GM21717 (cell line): ENCODE data around the gene CDH7.

ENCODE experiments used
- ATAC-seq: cut with Tn5 transposase; IDR thresholded peaks from one replicate; pipeline ENCODE4 v1.9.1; 2021; ENCODE audit warnings: mild to moderate bottlenecking, moderate library complexity; ENCODE audit not compliant: unreplicated experiment

The CDH7 gene

GRCh38 chr18:65750389-65751154 lies at the start of gene CDH7:
Gene CDH7 (plus strand): TSS chr18:65751012. CDS start chr18:65762843, 11,831 bp downstream.
- ATAC-seq: no peak

GRCh38 chr18:65704046-65704445 lies 46.8 kb upstream of the CDH7 start:
- ATAC-seq: no peak

- no peak for ATAC-seq
Observed at GRCh38 chr18:65706646-65707045, 44.2 kb upstream of the CDH7 start.

GRCh38 chr18:65711493-65711892 lies 39.3 kb upstream of the CDH7 start:
- ATAC-seq: no peak

GRCh38 chr18:65721619-65722018 lies 29.2 kb upstream of the CDH7 start:
- no peak for ATAC-seq

GRCh38 chr18:65725251-65726050 lies 25.4 kb upstream of the CDH7 start:
- no peak for ATAC-seq

GRCh38 chr18:65735155-65735554 lies 15.7 kb upstream of the CDH7 start:
- ATAC-seq: no peak

- ATAC-seq: no peak
Observed at GRCh38 chr18:65737471-65737955, 13.3 kb upstream of the CDH7 start.

GRCh38 chr18:65746936-65747335 lies 3.9 kb upstream of the CDH7 start:
- ATAC-seq: no peak

- no peak for ATAC-seq
Observed at GRCh38 chr18:65748321-65748720, 2.5 kb upstream of the CDH7 start.

GRCh38 chr18:65749841-65750240 lies 971 bp upstream of the CDH7 start:
- no peak for ATAC-seq

- ATAC-seq: no peak
Observed at GRCh38 chr18:65751155-65752085, 608 bp downstream of the CDH7 start.

GRCh38 chr18:65752625-65753325 lies 2.0 kb downstream of the CDH7 start:
- ATAC-seq: no peak

- no peak for ATAC-seq
Observed at GRCh38 chr18:65753520-65753919, 2.7 kb downstream of the CDH7 start.

- no peak for ATAC-seq
Observed at GRCh38 chr18:65754121-65754520, 3.3 kb downstream of the CDH7 start.

GRCh38 chr18:65755616-65756015 lies 4.8 kb downstream of the CDH7 start:
- ATAC-seq: no peak

- no peak for ATAC-seq
Observed at GRCh38 chr18:65760457-65760856, 9.6 kb downstream of the CDH7 start.

GRCh38 chr18:65761636-65762295 lies 11.0 kb downstream of the CDH7 start:
- ATAC-seq: no peak

- ATAC-seq: no peak
Observed at GRCh38 chr18:65762556-65762955, 11.7 kb downstream of the CDH7 start.

GRCh38 chr18:65767406-65767805 lies 16.6 kb downstream of the CDH7 start:
- ATAC-seq: no peak
